Stomach (tissue), 9 donors: Measurements from ENCODE around the gene NANP. TPM values are rescaled to one million over a fixed set of nuclear protein-coding genes. Genes with fewer than 3 reads are reported as not detected.

Experiments used
- DNase-seq, 2 donors: peaks; one replicate each; pipeline versions ENCODE4 v3.0.0 to v3.0.0-alpha.2; 2013 to 2019
- H3K27ac ChIP-seq, 5 donors: fragments of 200-600 bp in 4 of 5; sonication (generic) in 4 of 5; one replicate each; pipeline ENCODE4 v1.5.1; 2013 to 2019; ENCODE audit warnings: mild to moderate bottlenecking in 1 of 5, moderate library complexity in 1 of 5
- H3K27me3 ChIP-seq, 3 donors: fragments of 200-600 bp; sonication (generic); one replicate each; pipeline ENCODE4 v1.5.1; 2017 to 2019; ENCODE audit warnings: mixed run types in 1 of 3
- H3K36me3 ChIP-seq, 4 donors: fragments of 200-600 bp; sonication (generic); 1 replicate in 3 of 4; 2 replicates in 1 of 4; pipeline ENCODE4 v1.5.1; 2016 to 2019
- H3K4me1 ChIP-seq, 4 donors: fragments of 200-600 bp; sonication (generic); one replicate each; pipeline ENCODE4 v1.5.1; 2016 to 2019
- H3K4me3 ChIP-seq, 4 donors: fragments of 200-600 bp; sonication (generic) in 3 of 4; one replicate each; pipeline ENCODE4 v1.5.1; 2016 to 2019; ENCODE audit warnings: mild to moderate bottlenecking in 1 of 4
- H3K9me3 ChIP-seq, 4 donors: fragments of 200-600 bp; sonication (generic); one replicate each; pipeline ENCODE4 v1.5.1; 2016 to 2019
- EP300 ChIP-seq: sonication (generic); formaldehyde crosslinking; IDR thresholded peaks from one replicate; pipeline ENCODE4 v1.6.1; 2017; ENCODE audit warnings: antibody characterized with exemption
- POLR2A ChIP-seq, 4 donors: fragments of 450-650 bp; IDR thresholded peaks; one replicate each; pipeline ENCODE4 v1.6.1; 2016; ENCODE audit warnings: antibody characterized with exemption in 4 of 4, control low read depth in 2 of 4, mild to moderate bottlenecking in 1 of 4, moderate library complexity in 1 of 4
- POLR2AphosphoS5 ChIP-seq, 3 donors: sonication (generic); formaldehyde crosslinking; IDR thresholded peaks; one replicate each; pipeline ENCODE4 v1.6.1; 2016; ENCODE audit warnings: antibody characterized with exemption in 3 of 3
- WGBS, 5 donors: extraction: QIAGEN DNeasy Blood & Tissue Kit in 3 of 5; methylation state at CpG; one replicate each; pipeline versions ENCODE4 v1.1.5 to v1.1.7; 2013 to 2018; 5-methylcytosine and 5-hydroxymethylcytosine counted together
- intact Hi-C: fragments of 100-400 bp; cut with DNase I; formaldehyde crosslinking; loops from one replicate; pipeline ENCODE4 v1.15.1; 2023; ENCODE audit warnings: low total_unique reads
- polyA plus RNA-seq, 3 donors: library from polyadenylated mRNA; stranded (reverse); fragments of 200-250 nt; gene quantifications; one replicate each; pipeline ENCODE4 v1.2.3, GENCODE V29; 2013
- total RNA-seq, 5 donors: library from RNA; depleted of rRNA; stranded (reverse); fragments of >200 nt; gene quantifications; one replicate each; pipeline versions ENCODE4 v1.1.0 to v1.2.3, GENCODE V29; 2014 to 2016
- TF ChIP-seq, protein P1 (sequence below), 7 experiments: fragments of 450-650 bp in 4 of 7; fragments of 200-600 bp in 3 of 7; sonication (generic) in 3 of 7; IDR thresholded peaks; one replicate each; pipeline ENCODE4 v1.5.1; 2016 to 2019; ENCODE audit warnings: antibody characterized with exemption in 7 of 7, control low read depth in 2 of 7, mild to moderate bottlenecking in 1 of 7
- donor health status: healthy with polysubstance abuse.
- donor health status: Bipolar disorder and iron deficiency.
- donor health status: healthy.

NANP gene
- total and polyA plus RNA-seq, 8 donors: under 0.01 to 5.7 (median 1.8) TPM

DNA sequence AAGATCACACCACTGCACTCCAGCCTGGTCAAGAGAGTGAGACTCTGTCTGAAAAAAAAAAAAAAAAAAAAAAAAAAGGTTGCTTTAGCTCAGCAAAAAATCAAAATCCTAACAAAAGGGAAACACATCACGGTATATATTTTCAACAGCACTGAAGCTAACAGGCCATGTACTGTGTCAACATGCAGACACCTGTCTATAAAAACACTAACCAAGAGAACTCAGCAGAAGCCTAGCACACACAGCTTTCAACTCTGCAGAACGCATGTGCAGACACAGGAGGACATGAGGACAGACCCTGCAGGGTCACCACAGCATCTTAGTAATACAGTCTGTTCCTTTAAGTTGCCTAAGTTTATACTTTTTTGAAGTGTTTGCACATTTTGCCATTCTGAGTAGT, 52.0 kb downstream of the NANP start:
- H3K27me3 ChIP-seq: no peaks in the 10 kb centered on the region
- peak overlapping the region in 3 of 5 donors; percentile 50 to 58 (median 54) for H3K27ac ChIP-seq
- peak in 1 of 2 donors; percentile 22 for DNase-seq
- intact Hi-C loops: no loop called here
- H3K4me3 ChIP-seq: no peak overlapping the region
- H3K9me3 ChIP-seq: no peaks in the 10 kb centered on the region
- no peak for TF ChIP-seq POLR2AphosphoS5 (IDR thresholded peaks at IDR 0.05)
- TF ChIP-seq, protein P1, sequence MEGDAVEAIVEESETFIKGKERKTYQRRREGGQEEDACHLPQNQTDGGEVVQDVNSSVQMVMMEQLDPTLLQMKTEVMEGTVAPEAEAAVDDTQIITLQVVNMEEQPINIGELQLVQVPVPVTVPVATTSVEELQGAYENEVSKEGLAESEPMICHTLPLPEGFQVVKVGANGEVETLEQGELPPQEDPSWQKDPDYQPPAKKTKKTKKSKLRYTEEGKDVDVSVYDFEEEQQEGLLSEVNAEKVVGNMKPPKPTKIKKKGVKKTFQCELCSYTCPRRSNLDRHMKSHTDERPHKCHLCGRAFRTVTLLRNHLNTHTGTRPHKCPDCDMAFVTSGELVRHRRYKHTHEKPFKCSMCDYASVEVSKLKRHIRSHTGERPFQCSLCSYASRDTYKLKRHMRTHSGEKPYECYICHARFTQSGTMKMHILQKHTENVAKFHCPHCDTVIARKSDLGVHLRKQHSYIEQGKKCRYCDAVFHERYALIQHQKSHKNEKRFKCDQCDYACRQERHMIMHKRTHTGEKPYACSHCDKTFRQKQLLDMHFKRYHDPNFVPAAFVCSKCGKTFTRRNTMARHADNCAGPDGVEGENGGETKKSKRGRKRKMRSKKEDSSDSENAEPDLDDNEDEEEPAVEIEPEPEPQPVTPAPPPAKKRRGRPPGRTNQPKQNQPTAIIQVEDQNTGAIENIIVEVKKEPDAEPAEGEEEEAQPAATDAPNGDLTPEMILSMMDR (IDR thresholded peaks at IDR 0.05): no peak
- no peak for TF ChIP-seq POLR2A (IDR thresholded peaks at IDR 0.05)
- no peak for TF ChIP-seq EP300
- no peaks in the 10 kb centered on the region for H3K36me3 ChIP-seq
- WGBS, 5 donors: 55 to 70% (median 63%) methylated on average over 2 of the region's 2 CpGs
- peaks cover 0 to 24% (median 3%) of the 10 kb centered on the region in 4 donors for H3K4me1 ChIP-seq

DNA sequence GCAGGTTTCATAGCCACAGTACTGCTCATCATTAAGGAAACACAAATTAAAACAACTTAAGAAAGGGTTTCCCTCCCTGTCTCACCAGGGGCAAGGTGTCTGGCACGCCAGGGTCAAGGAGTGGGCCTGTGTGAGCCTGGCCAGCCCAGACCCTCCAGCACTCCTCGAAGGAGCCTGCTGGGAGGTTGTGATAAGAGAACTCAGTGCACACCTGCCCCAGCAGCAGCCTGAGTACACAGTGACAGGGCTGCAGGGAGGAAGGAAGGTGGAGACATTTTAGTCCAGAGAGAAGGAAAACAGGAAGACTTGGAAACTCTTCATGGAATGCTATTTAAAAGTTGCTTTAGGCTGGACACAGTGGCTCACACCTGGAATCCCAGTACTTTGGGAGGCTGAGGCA, 52.6 kb downstream of the NANP start:
- TF ChIP-seq EP300 (no peak), POLR2AphosphoS5 (IDR thresholded peaks at IDR 0.05) (peak in 1 of 3 donors; percentile 8), POLR2A (IDR thresholded peaks at IDR 0.05) (no peak)
- TF ChIP-seq, protein P1 (IDR thresholded peaks at IDR 0.05): no peak
- no peak overlapping the region for H3K4me3 ChIP-seq
- 18 to 41% (median 35%) methylated on average over 2 of the region's 2 CpGs for WGBS, 5 donors
- intact Hi-C loops: no loop called here
- no peaks in the 10 kb centered on the region for H3K36me3 ChIP-seq
- H3K9me3 ChIP-seq: no peaks in the 10 kb centered on the region
- H3K4me1 ChIP-seq: peaks cover 0 to 24% (median 3%) of the 10 kb centered on the region in 4 donors
- no peaks in the 10 kb centered on the region for H3K27me3 ChIP-seq
- DNase-seq: peak; percentile 37 to 66
- H3K27ac ChIP-seq: peak overlapping the region in 4 of 5 donors; percentile 32 to 58 (median 52)

DNA sequence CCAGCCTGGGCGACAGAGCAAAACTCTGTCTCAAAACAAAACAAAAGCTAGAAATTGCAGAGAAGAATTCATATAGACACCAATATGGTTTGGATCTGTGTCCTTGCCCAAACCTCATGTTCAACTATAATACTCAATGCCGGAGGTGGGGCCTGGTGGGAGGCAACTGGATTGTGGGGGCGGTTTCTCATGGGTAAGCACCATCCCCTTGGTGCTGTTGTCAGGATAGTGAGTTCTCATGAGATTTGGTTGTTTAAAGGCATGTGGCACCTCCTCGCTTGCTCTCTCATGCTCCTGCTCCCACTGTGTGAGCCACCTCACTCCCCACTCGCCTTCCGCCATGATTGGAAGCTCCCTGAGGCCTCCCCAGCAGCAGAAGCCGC, 53.7 kb downstream of the NANP start:
- TF ChIP-seq, protein P1 (IDR thresholded peaks at IDR 0.05): no peak
- no peak for TF ChIP-seq EP300
- no peak for TF ChIP-seq POLR2AphosphoS5 (IDR thresholded peaks at IDR 0.05)
- no peak for TF ChIP-seq POLR2A (IDR thresholded peaks at IDR 0.05)

DNA sequence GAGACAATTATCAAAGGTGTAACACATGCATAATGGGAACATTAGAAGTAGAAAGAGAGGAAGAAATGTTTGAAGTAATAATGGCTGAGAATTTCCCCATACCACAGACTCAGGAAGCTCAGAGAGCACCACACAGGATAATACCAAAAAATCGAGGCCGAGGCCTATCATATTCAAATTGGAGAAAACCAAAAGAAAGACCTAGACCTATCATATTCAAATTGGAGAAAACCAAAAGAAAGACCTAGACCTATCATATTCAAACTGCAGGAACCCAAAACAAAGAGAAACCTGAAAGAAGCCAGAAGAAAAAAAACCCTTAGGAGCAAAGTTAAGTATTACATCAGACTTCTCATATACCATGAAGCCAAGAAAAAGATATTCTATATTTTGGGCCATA, 56.5 kb downstream of the NANP start:
- TF ChIP-seq EP300 (no peak), POLR2AphosphoS5 (IDR thresholded peaks at IDR 0.05) (no peak), POLR2A (IDR thresholded peaks at IDR 0.05) (no peak)
- TF ChIP-seq, protein P1 (IDR thresholded peaks at IDR 0.05): no peak
- WGBS, 5 donors: 87 to 94% (median 88%) methylated on average over 2 of the region's 2 CpGs
- Histone ChIP-seq H3K36me3 (no peaks in the 10 kb centered on the region), H3K27ac (no peak overlapping the region), H3K27me3 (no peaks in the 10 kb centered on the region), H3K4me3 (no peak overlapping the region), H3K4me1 (peaks cover 0 to 24% (median 5%) of the 10 kb centered on the region in 4 donors), H3K9me3 (no peaks in the 10 kb centered on the region)
- intact Hi-C loops: no loop called here
- DNase-seq: no peak

More for the DNA sequence above, 53.7 kb downstream of the NANP start:
- no peak for DNase-seq
- intact Hi-C loops: no loop called here
- Histone ChIP-seq H3K27me3 (no peaks in the 10 kb centered on the region), H3K27ac (no peak overlapping the region), H3K36me3 (no peaks in the 10 kb centered on the region), H3K4me3 (no peak overlapping the region), H3K9me3 (no peaks in the 10 kb centered on the region), H3K4me1 (peaks cover 0 to 30% (median 5%) of the 10 kb centered on the region in 4 donors)
- WGBS, 5 donors: 89 to 99% (median 97%) methylated on average over 7 of the region's 7 CpGs
